ENCODE measurements around the gene PLA2G3. TPM values are rescaled to one million over a fixed set of nuclear protein-coding genes. Genes with fewer than 3 reads are reported as not detected.

PLA2G3 gene
- total RNA-seq, 1 experiment from 2014 or later = not detected

- Mint-ChIP-seq H3K4me3 (ENCODE audit: unreplicated experiment) (peak overlapping the region; percentile 79), H3K27ac (ENCODE audit: unreplicated experiment) (peak overlapping the region; percentile 5), H3K4me1 (ENCODE audit: low read depth, unreplicated experiment) (peaks cover 7% of the 10 kb centered on the region), H3K27me3 (ENCODE audit: insufficient read depth, unreplicated experiment) (no peaks in the 10 kb centered on the region), H3K36me3 (ENCODE audit: insufficient read depth, unreplicated experiment) (peaks cover 6% of the 10 kb centered on the region), H3K9me3 (ENCODE audit: unreplicated experiment) (no peaks in the 10 kb centered on the region)
- Histone ChIP-seq H3K9me3 (no peaks in the 10 kb centered on the region; the same call in 1 of the 2 replicates), H3K27me3 (replicated peaks; ENCODE audit: control insufficient read depth, insufficient read depth, low read length) (no peaks in the 10 kb centered on the region), H3K4me3 (ENCODE audit: low read depth, low read length) (peak overlapping the region; percentile 33), H3K36me3 (ENCODE audit: control insufficient read depth, insufficient read depth, low read length) (no peaks in the 10 kb centered on the region), H3K4me1 (no peaks in the 10 kb centered on the region)
- intact Hi-C loops (cut with micrococcal nuclease; ENCODE audit: unreplicated experiment) = loop anchor here (1.0 kb wide), 1 partner anchor 41 kb away; no protein-coding TSS in a partner anchor
- no peak for DNase-seq
- peak in 1 of 2 experiments; percentile 3 for TF ChIP-seq CTCF (IDR thresholded peaks at IDR 0.05; ENCODE audit: insufficient read depth in 1 of 2, low read depth in 1 of 2, low read length in 1 of 2, severe bottlenecking in 1 of 2, unreplicated experiment in 1 of 2)
- no TSS peak for BruUV-seq (replicated peaks)
- ChIA-PET CTCF (interaction anchor here (0.7 to 2.5 kb wide), 8 partner anchors 26 to 186 kb away, joined by 3 to 10 read pairs (median 4); partner anchors contain the start of genes MORC2, SMTN and TUG1), POLR2A (no interaction called here)
Observed at GRCh38 chr22:31107894-31108218, 32.5 kb downstream of the PLA2G3 start.

GRCh38 chr22:31107178-31107893 is 33.0 kb downstream of the PLA2G3 start, which contains the start of gene SELENOM:
TSS of gene SELENOM (minus strand) at chr22:31107568. CDS start at chr22:31107505, 63 bp downstream.
- H3K4me3 Mint-ChIP-seq (ENCODE audit: unreplicated experiment) = peak within 1 kb of the TSS; percentile 79
- peaks cover 7% of the 10 kb centered on the region for H3K4me1 Mint-ChIP-seq (ENCODE audit: low read depth, unreplicated experiment)
- ChIA-PET POLR2A (interaction anchor here (0.7 kb wide), 1 partner anchor 138 kb away, joined by 3 read pairs; the partner anchor contains the start of genes MORC2 and TUG1), CTCF (interaction anchor here (0.6 to 2.5 kb wide), 12 partner anchors 26 to 533 kb away, joined by 3 to 10 read pairs (median 4); partner anchors contain the start of genes MORC2, SMTN and TUG1)
- H3K9me3 Mint-ChIP-seq (ENCODE audit: unreplicated experiment) = no peaks in the 10 kb centered on the region
- no peaks in the 10 kb centered on the region for H3K27me3 Mint-ChIP-seq (ENCODE audit: insufficient read depth, unreplicated experiment)
- intact Hi-C loops (cut with micrococcal nuclease; ENCODE audit: unreplicated experiment) = loop anchor here (1.0 kb wide), 1 partner anchor 42 kb away; no protein-coding TSS in a partner anchor
- H3K27ac Mint-ChIP-seq (ENCODE audit: unreplicated experiment) = peak within 1 kb of the TSS; percentile 49
- peak; percentile 64 to 88 for TF ChIP-seq CTCF (IDR thresholded peaks at IDR 0.05; ENCODE audit: insufficient read depth in 1 of 2, low read depth in 1 of 2, low read length in 1 of 2, severe bottlenecking in 1 of 2, unreplicated experiment in 1 of 2)
- no TSS peak for BruUV-seq (replicated peaks)
- Histone ChIP-seq H3K9me3 (no peaks in the 10 kb centered on the region), H3K4me1 (no peaks in the 10 kb centered on the region), H3K36me3 (ENCODE audit: control insufficient read depth, insufficient read depth, low read length) (no peaks in the 10 kb centered on the region), H3K4me3 (ENCODE audit: low read depth, low read length) (peak within 1 kb of the TSS; percentile 33), H3K27me3 (replicated peaks; ENCODE audit: control insufficient read depth, insufficient read depth, low read length) (no peaks in the 10 kb centered on the region)
- H3K36me3 Mint-ChIP-seq (ENCODE audit: insufficient read depth, unreplicated experiment) = peaks cover 6% of the 10 kb centered on the region
- peak; percentile 86 to 91 for DNase-seq

- Histone ChIP-seq H3K4me3 (ENCODE audit: low read depth, low read length) (no peak overlapping the region), H3K4me1 (no peaks in the 10 kb centered on the region), H3K9me3 (no peaks in the 10 kb centered on the region), H3K36me3 (ENCODE audit: control insufficient read depth, insufficient read depth, low read length) (no peaks in the 10 kb centered on the region), H3K27me3 (replicated peaks; ENCODE audit: control insufficient read depth, insufficient read depth, low read length) (no peaks in the 10 kb centered on the region)
- no TSS peak for BruUV-seq (replicated peaks)
- ChIA-PET CTCF (interaction anchor here (0.8 to 2.5 kb wide), 3 partner anchors 28 to 142 kb away, joined by 4 to 10 read pairs (median 6); no protein-coding TSS in a partner anchor), POLR2A (interaction anchor here (0.7 kb wide), 1 partner anchor 138 kb away, joined by 3 read pairs; the partner anchor contains the start of genes MORC2 and TUG1)
- peak overlapping the region; percentile 49 for H3K27ac Mint-ChIP-seq (ENCODE audit: unreplicated experiment)
- H3K4me1 Mint-ChIP-seq (ENCODE audit: low read depth, unreplicated experiment) = peaks cover 7% of the 10 kb centered on the region
- DNase-seq = no peak
- H3K4me3 Mint-ChIP-seq (ENCODE audit: unreplicated experiment) = peak overlapping the region; percentile 54
- no peak for TF ChIP-seq CTCF (IDR thresholded peaks at IDR 0.05; ENCODE audit: insufficient read depth in 1 of 2, low read depth in 1 of 2, low read length in 1 of 2, severe bottlenecking in 1 of 2, unreplicated experiment in 1 of 2)
- no peaks in the 10 kb centered on the region for H3K9me3 Mint-ChIP-seq (ENCODE audit: unreplicated experiment)
- no peaks in the 10 kb centered on the region for H3K27me3 Mint-ChIP-seq (ENCODE audit: insufficient read depth, unreplicated experiment)
- intact Hi-C loops (cut with micrococcal nuclease; ENCODE audit: unreplicated experiment) = loop anchor here (1.0 kb wide), 1 partner anchor 43 kb away; no protein-coding TSS in a partner anchor
- peaks cover 6% of the 10 kb centered on the region for H3K36me3 Mint-ChIP-seq (ENCODE audit: insufficient read depth, unreplicated experiment)
Observed at GRCh38 chr22:31106731-31107177, 33.6 kb downstream of the PLA2G3 start.

All from Caco-2 (cell line).